IPS-20b (cell line): ENCODE results near the gene PPP1R13B.
"Not testable (repeated sequence)": the region's sequence is repeated elsewhere in the genome, so short reads cannot be mapped to it uniquely, and the experiment has no call there.

Experiments
- H3K27ac ChIP-seq: one replicate; pipeline ENCODE4 v1.5.1; 2013; ENCODE audit warnings: low read length
- H3K27me3 ChIP-seq: 2 replicates; pipeline ENCODE4 v1.6.1; 2013; ENCODE audit warnings: mild to moderate bottlenecking, low read length, inconsistent platforms; ENCODE audit not compliant: insufficient read depth
- H3K36me3 ChIP-seq: 2 replicates; pipeline ENCODE4 v1.6.1; 2013; ENCODE audit warnings: low read depth, mild to moderate bottlenecking, inconsistent platforms, low read length, moderate library complexity; ENCODE audit not compliant: insufficient read depth
- H3K4me1 ChIP-seq: 2 replicates; pipeline ENCODE4 v1.6.1; 2013; ENCODE audit warnings: mild to moderate bottlenecking, control low read depth, inconsistent platforms, low read length, moderate library complexity; ENCODE audit not compliant: insufficient read depth
- H3K4me3 ChIP-seq: 2 replicates; pipeline ENCODE4 v1.5.1; 2013; ENCODE audit warnings: mild to moderate bottlenecking, low read length, inconsistent platforms
- H3K9ac ChIP-seq: 2 replicates; pipeline ENCODE4 v1.6.1; 2013; ENCODE audit warnings: low read depth, mild to moderate bottlenecking, inconsistent platforms, low read length, moderate library complexity
- H3K9me3 ChIP-seq: 2 replicates; pipeline ENCODE4 v1.6.1; 2013; ENCODE audit warnings: mild to moderate bottlenecking, low read depth, low read length, inconsistent platforms; ENCODE audit not compliant: insufficient read depth

PPP1R13B gene

GRCh38 chr14:103854017-103854808, 6.8 kb upstream of the PPP1R13B start:
- Histone ChIP-seq H3K27me3 (peaks cover 6% of the 10 kb centered on the region), H3K27ac (no peak overlapping the region), H3K4me3 (no peak overlapping the region), H3K9ac (no peak overlapping the region), H3K9me3 (no peaks in the 10 kb centered on the region), H3K4me1 (peaks cover 14% of the 10 kb centered on the region; the same call in 1 of the 2 replicates), H3K36me3 (no peaks in the 10 kb centered on the region)

- no peaks in the 10 kb centered on the region for H3K9me3 ChIP-seq
- no peak overlapping the region for H3K27ac ChIP-seq
- no peak overlapping the region for H3K9ac ChIP-seq
- peaks cover 6% of the 10 kb centered on the region; the same call in 1 of the 2 replicates for H3K4me1 ChIP-seq
- H3K27me3 ChIP-seq: peaks cover 45% of the 10 kb centered on the region
- H3K36me3 ChIP-seq: no peaks in the 10 kb centered on the region
- H3K4me3 ChIP-seq: no peak overlapping the region
These were observed 1.9 kb upstream of the PPP1R13B start for GRCh38 chr14:103849151-103849886.

- peaks cover 46% of the 10 kb centered on the region for H3K27me3 ChIP-seq
- H3K9ac ChIP-seq: no peak overlapping the region
- H3K4me3 ChIP-seq: peak overlapping the region; percentile 67; the same call in 1 of the 2 replicates
- H3K36me3 ChIP-seq: no peaks in the 10 kb centered on the region
- H3K27ac ChIP-seq: no peak overlapping the region
- H3K4me1 ChIP-seq: peaks cover 6% of the 10 kb centered on the region; the same call in 1 of the 2 replicates
- no peaks in the 10 kb centered on the region for H3K9me3 ChIP-seq
These were observed 1.1 kb upstream of the PPP1R13B start for GRCh38 chr14:103848175-103849077.

- H3K4me3 ChIP-seq: peak overlapping the region; percentile 77
- H3K27ac ChIP-seq: no peak overlapping the region
- H3K27me3 ChIP-seq: peaks cover 46% of the 10 kb centered on the region
- H3K36me3 ChIP-seq: no peaks in the 10 kb centered on the region
- H3K4me1 ChIP-seq: peaks cover 6% of the 10 kb centered on the region; the same call in 1 of the 2 replicates
- H3K9me3 ChIP-seq: no peaks in the 10 kb centered on the region
- no peak overlapping the region for H3K9ac ChIP-seq
These were observed 578 bp downstream of the PPP1R13B start for GRCh38 chr14:103846543-103847450.

GRCh38 chr14:103846097-103846496, 1.3 kb downstream of the PPP1R13B start:
- no peak overlapping the region for H3K9ac ChIP-seq
- peak overlapping the region; percentile 77 for H3K4me3 ChIP-seq

GRCh38 chr14:103845327-103845726, 2.0 kb downstream of the PPP1R13B start:
- no peaks in the 10 kb centered on the region for H3K36me3 ChIP-seq
- H3K4me1 ChIP-seq: peaks cover 6% of the 10 kb centered on the region; the same call in 1 of the 2 replicates
- H3K27ac ChIP-seq: no peak overlapping the region
- H3K9ac ChIP-seq: no peak overlapping the region
- peaks cover 46% of the 10 kb centered on the region for H3K27me3 ChIP-seq
- no peak overlapping the region for H3K4me3 ChIP-seq
- no peaks in the 10 kb centered on the region for H3K9me3 ChIP-seq

More at GRCh38 chr14:103846097-103846496, 1.3 kb downstream of the PPP1R13B start:
- Histone ChIP-seq H3K36me3 (no peaks in the 10 kb centered on the region), H3K4me1 (peaks cover 6% of the 10 kb centered on the region; the same call in 1 of the 2 replicates), H3K27me3 (peaks cover 46% of the 10 kb centered on the region), H3K9me3 (no peaks in the 10 kb centered on the region), H3K27ac (no peak overlapping the region)

GRCh38 chr14:103841265-103841664, 6.1 kb downstream of the PPP1R13B start:
- H3K27ac ChIP-seq, H3K4me1 ChIP-seq, H3K36me3 ChIP-seq, H3K4me3 ChIP-seq, H3K9ac ChIP-seq, H3K9me3 ChIP-seq: not testable (repeated sequence)
- H3K27me3 ChIP-seq: peaks cover 21% of the 10 kb centered on the region

- H3K4me1 ChIP-seq: no peaks in the 10 kb centered on the region
- no peaks in the 10 kb centered on the region for H3K9me3 ChIP-seq
- no peak overlapping the region for H3K27ac ChIP-seq
- H3K36me3 ChIP-seq: no peaks in the 10 kb centered on the region
- H3K9ac ChIP-seq: no peak overlapping the region
- H3K4me3 ChIP-seq: no peak overlapping the region
- H3K27me3 ChIP-seq: peaks cover 8% of the 10 kb centered on the region
These were observed 7.4 kb downstream of the PPP1R13B start for GRCh38 chr14:103840014-103840413.

- no peaks in the 10 kb centered on the region for H3K9me3 ChIP-seq
- H3K27me3 ChIP-seq: peaks cover 4% of the 10 kb centered on the region
- H3K27ac ChIP-seq: no peak overlapping the region
- no peaks in the 10 kb centered on the region for H3K36me3 ChIP-seq
- H3K4me3 ChIP-seq: no peak overlapping the region
- H3K4me1 ChIP-seq: no peaks in the 10 kb centered on the region
- no peak overlapping the region for H3K9ac ChIP-seq
These were observed 7.8 kb downstream of the PPP1R13B start for GRCh38 chr14:103839579-103839978.

GRCh38 chr14:103838117-103838516, 9.3 kb downstream of the PPP1R13B start:
- Histone ChIP-seq H3K4me1 (no peaks in the 10 kb centered on the region), H3K4me3 (no peak overlapping the region), H3K9me3 (no peaks in the 10 kb centered on the region), H3K9ac (no peak overlapping the region), H3K36me3 (no peaks in the 10 kb centered on the region), H3K27me3 (no peaks in the 10 kb centered on the region), H3K27ac (no peak overlapping the region)
